DOHH2 (cell line): ENCODE data around the gene LGALS3.

Experiments
- H3F3A ChIP-seq: fragments of 200-600 bp; sonication (generic), shearing (Covaris generic); 2 replicates; pipeline ENCODE4 v1.6.0; 2016; ENCODE audit warnings: antibody characterized with exemption, mild to moderate bottlenecking; ENCODE audit not compliant: control insufficient read depth, insufficient read depth
- H3K27ac ChIP-seq: fragments of 200-600 bp; sonication (generic); 2 replicates; pipeline ENCODE4 v1.5.1; 2014; ENCODE audit warnings: low read depth, mild to moderate bottlenecking, low read length, moderate library complexity
- H3K27me3 ChIP-seq: fragments of 200-600 bp; sonication (generic); 2 replicates; pipeline ENCODE4 v1.6.1; 2014; ENCODE audit warnings: mild to moderate bottlenecking, low read length, mixed read lengths; ENCODE audit not compliant: control insufficient read depth
- H3K36me3 ChIP-seq: fragments of 200-600 bp; sonication (generic); 2 replicates; pipeline ENCODE4 v1.6.1; 2014; ENCODE audit warnings: mild to moderate bottlenecking, low read length, moderate library complexity, mixed read lengths; ENCODE audit not compliant: control insufficient read depth
- H3K4me1 ChIP-seq: fragments of 200-600 bp; sonication (generic); 2 replicates; pipeline ENCODE4 v1.6.1; 2014; ENCODE audit warnings: mild to moderate bottlenecking, low read length, mixed read lengths; ENCODE audit not compliant: control insufficient read depth
- H3K4me2 ChIP-seq: fragments of 200-600 bp; sonication (generic); 2 replicates; pipeline ENCODE4 v1.6.0; 2014; ENCODE audit warnings: mild to moderate bottlenecking, low read length, moderate library complexity
- H3K4me3 ChIP-seq: fragments of 200-600 bp; sonication (generic); 2 replicates; pipeline ENCODE4 v1.5.1; 2014; ENCODE audit warnings: mild to moderate bottlenecking, low read length, mixed read lengths
- H3K79me2 ChIP-seq: fragments of 200-600 bp; sonication (generic); 2 replicates; pipeline ENCODE4 v1.6.1; 2014; ENCODE audit warnings: mild to moderate bottlenecking, low read length, mixed read lengths; ENCODE audit not compliant: control insufficient read depth
- H3K9me2 ChIP-seq: fragments of 200-600 bp; sonication (generic); replicated peaks from 2 replicates; pipeline ENCODE4 v1.6.1; 2014; ENCODE audit warnings: mild to moderate bottlenecking, low read length, mixed read lengths; ENCODE audit not compliant: control insufficient read depth
- H3K9me3 ChIP-seq: fragments of 200-600 bp; sonication (generic); 2 replicates; pipeline ENCODE4 v1.6.1; 2014; ENCODE audit warnings: antibody characterized with exemption, low read length, mixed read lengths; ENCODE audit not compliant: control insufficient read depth, insufficient read depth
- H4K20me1 ChIP-seq: fragments of 200-600 bp; sonication (generic); 2 replicates; pipeline ENCODE4 v1.6.0; 2014; ENCODE audit warnings: low read depth, mild to moderate bottlenecking, antibody characterized with exemption, low read length, moderate library complexity; ENCODE audit not compliant: control insufficient read depth, insufficient read depth
- CTCF ChIP-seq: fragments of 200-600 bp; sonication (generic); IDR thresholded peaks from one replicate; pipeline ENCODE4 v1.5.1; 2014; ENCODE audit warnings: antibody characterized with exemption, mild to moderate bottlenecking, low read depth, low read length; ENCODE audit not compliant: poor library complexity, severe bottlenecking
- EZH2phosphoT487 ChIP-seq: fragments of 200-600 bp; sonication (generic); IDR thresholded peaks from 2 replicates; pipeline ENCODE4 v1.6.1; 2017; ENCODE audit warnings: borderline replicate concordance, mild to moderate bottlenecking, antibody characterized with exemption, low read length, moderate library complexity, mixed read lengths

Gene LGALS3

GRCh38 chr14:55139696-55140509, 10.9 kb downstream of the LGALS3 start:
- no peaks in the 10 kb centered on the region for H4K20me1 ChIP-seq
- H3K4me2 ChIP-seq: no peak overlapping the region
- no peaks in the 10 kb centered on the region for H3K27me3 ChIP-seq
- no peaks in the 10 kb centered on the region for H3K79me2 ChIP-seq
- H3K36me3 ChIP-seq: peaks cover 3% of the 10 kb centered on the region
- H3F3A ChIP-seq: no peaks in the 10 kb centered on the region
- H3K4me3 ChIP-seq: no peak overlapping the region
- H3K27ac ChIP-seq: no peak overlapping the region
- TF ChIP-seq EZH2phosphoT487 (no peak), CTCF (no peak)
- no peaks in the 10 kb centered on the region for H3K9me2 ChIP-seq
- H3K9me3 ChIP-seq: no peaks in the 10 kb centered on the region
- no peaks in the 10 kb centered on the region for H3K4me1 ChIP-seq

GRCh38 chr14:55141825-55142224, 12.8 kb downstream of the LGALS3 start:
- TF ChIP-seq CTCF (no peak), EZH2phosphoT487 (no peak)
- Histone ChIP-seq H3K4me2 (no peak overlapping the region), H3K4me3 (no peak overlapping the region), H3K79me2 (no peaks in the 10 kb centered on the region), H3K27ac (no peak overlapping the region), H3F3A (no peaks in the 10 kb centered on the region), H4K20me1 (no peaks in the 10 kb centered on the region), H3K27me3 (no peaks in the 10 kb centered on the region), H3K9me3 (no peaks in the 10 kb centered on the region), H3K4me1 (no peaks in the 10 kb centered on the region), H3K36me3 (peaks cover 19% of the 10 kb centered on the region), H3K9me2 (no peaks in the 10 kb centered on the region)

- no peak overlapping the region for H3K4me3 ChIP-seq
- H3K36me3 ChIP-seq: peaks cover 26% of the 10 kb centered on the region
- H3K4me2 ChIP-seq: no peak overlapping the region
- no peaks in the 10 kb centered on the region for H3K79me2 ChIP-seq
- TF ChIP-seq CTCF (no peak), EZH2phosphoT487 (no peak)
- no peaks in the 10 kb centered on the region for H4K20me1 ChIP-seq
- no peaks in the 10 kb centered on the region for H3K9me2 ChIP-seq
- H3F3A ChIP-seq: no peaks in the 10 kb centered on the region
- no peaks in the 10 kb centered on the region for H3K27me3 ChIP-seq
- no peaks in the 10 kb centered on the region for H3K9me3 ChIP-seq
- no peaks in the 10 kb centered on the region for H3K4me1 ChIP-seq
- no peak overlapping the region for H3K27ac ChIP-seq
Observed at GRCh38 chr14:55142466-55142865, 13.4 kb downstream of the LGALS3 start.
